Activated CD8-positive, alpha-beta memory T cell treated with anti-CD3 and anti-CD28 coated beads, Interleukin-2, amount 50 U/mL, for 48 hours (primary cell): ENCODE measurements around the gene DLX6.
"Not testable (repeated sequence)": the region's sequence is repeated elsewhere in the genome, so short reads cannot be mapped to it uniquely, and the experiment has no call there.

Experiments used
- DNase-seq: peaks from one replicate; pipeline ENCODE4 v3.0.0-alpha.2; 2020

DLX6 gene

DNA sequence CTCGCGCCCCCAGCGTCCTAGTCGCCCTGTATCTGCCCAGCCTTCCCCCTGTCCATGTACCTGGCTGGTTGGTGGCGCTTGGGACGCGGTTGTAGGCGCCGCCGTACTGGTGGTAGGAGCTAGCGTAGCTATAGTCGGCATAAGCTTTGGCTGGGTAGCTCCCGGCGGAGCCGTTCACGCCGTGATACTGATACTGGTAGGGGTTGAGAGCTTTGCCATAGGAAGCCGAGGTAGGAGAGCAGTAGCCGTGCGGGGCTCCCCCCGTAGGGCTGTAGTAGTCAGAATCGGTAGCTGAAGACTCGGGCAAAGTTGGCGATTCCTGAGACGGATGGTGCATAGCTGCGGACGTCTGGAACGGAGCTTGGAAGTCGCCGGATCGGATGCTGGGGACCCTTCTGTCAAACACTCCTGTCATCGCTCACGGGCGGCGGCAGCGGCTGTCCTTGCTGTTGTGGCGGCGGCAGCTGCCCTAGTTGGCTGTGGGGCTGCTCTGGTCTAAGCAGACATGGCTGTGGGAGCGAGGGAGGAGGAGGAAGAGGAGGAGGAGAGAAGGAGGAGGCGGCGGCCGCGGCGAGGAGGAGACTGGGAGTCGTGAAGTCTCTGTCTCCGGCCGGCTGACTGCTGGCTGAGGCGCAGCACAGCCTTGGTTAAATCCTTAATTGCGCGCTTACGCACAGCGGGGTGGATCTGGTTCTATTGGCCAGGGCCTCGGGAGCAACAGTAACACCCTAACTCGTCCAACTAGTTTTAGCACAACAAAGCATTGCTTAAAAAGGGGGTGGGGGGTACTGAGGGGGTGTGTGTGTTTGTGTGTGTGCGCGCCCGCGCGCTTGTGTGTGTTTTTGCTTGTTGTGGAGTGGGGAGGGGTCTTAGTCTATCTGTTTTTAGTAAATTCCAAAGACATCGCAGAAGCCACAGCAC, 19.1 kb downstream of the DLX6 start, which contains the start of gene DLX5:
TSS of gene DLX5 (minus strand) at position 623 of the 921 bp plus-strand sequence. CDS start at position 415, 208 bp downstream.
- DNase-seq, result peak; percentile 64

- no peak for DNase-seq
Measured at GRCh38 chr7:97025130-97025499, 19.8 kb downstream of the DLX6 start.

GRCh38 chr7:97025983-97026714, 20.8 kb downstream of the DLX6 start:
- DNase-seq, result peak; percentile 60

DNA sequence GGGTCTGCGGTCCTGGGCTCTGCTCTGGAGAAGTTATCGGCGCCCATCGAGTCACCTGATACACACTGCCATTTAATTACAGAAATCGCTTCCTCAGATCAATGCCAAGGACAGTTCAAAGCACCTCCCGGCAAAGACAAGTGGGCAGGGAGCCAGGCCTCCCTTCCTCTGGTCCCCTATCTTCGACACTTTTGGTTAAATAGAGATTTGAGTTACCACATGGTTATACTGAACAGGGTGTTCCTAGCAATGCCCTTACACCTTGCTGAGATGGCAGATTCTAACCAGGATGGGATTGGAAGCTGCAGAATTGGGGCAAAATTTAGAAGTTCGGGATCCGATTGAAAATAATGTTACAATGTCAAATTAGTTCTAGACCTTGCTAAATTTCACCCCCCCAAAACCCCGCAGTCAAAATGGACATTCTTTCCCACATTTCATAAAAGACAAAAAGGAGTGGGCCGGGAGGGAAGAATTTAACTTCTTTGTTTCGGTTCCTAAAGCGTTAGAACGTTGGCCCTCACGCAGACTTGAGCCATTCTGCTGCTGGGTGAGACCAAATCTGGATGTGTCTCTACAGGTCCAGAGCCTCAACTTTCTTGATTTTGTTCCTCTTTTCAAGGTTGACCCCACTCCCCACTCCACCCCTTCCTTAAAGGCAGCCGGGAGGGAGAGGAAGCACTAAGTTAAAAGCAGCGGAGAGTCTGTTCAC, 21.5 kb downstream of the DLX6 start:
- DNase-seq, result no peak

- DNase-seq, result peak; percentile 80
Measured at GRCh38 chr7:97027427-97028234, 22.3 kb downstream of the DLX6 start.

DNA sequence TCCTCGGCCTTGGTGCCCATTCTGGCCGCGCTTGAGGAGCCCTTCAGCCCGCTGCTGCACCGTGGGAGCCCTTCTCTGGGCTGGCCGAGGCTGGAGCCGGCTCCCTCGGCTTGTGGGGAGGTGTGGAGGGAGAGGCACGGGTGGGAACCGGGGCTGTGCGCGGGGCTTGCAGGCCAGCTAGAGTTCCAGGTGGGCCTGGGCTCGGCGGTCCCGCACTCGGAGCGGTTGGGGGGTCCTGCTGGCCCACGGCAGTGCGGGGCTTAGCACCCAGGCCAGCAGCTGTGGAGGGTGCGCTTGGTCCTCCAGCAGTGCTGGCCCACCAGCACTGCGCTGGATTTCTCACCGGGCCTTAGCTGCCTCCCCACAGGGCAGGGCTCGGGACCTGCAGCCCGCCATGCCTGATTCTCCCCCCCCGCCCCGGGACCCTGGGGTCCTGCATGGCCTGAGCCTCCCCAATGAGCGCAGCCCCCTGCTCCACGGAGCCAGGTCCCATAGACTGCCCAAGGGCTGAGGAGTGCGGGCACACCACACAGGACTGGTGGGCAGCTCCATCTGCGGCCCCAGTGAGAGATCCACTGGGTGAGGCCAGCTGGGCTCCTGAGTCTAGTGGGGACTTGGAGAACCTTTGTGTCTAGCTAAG, 29.0 kb downstream of the DLX6 start:
- not testable (repeated sequence) for DNase-seq

GRCh38 chr7:97039374-97040065, 34.2 kb downstream of the DLX6 start:
- DNase-seq, result no peak

DNA sequence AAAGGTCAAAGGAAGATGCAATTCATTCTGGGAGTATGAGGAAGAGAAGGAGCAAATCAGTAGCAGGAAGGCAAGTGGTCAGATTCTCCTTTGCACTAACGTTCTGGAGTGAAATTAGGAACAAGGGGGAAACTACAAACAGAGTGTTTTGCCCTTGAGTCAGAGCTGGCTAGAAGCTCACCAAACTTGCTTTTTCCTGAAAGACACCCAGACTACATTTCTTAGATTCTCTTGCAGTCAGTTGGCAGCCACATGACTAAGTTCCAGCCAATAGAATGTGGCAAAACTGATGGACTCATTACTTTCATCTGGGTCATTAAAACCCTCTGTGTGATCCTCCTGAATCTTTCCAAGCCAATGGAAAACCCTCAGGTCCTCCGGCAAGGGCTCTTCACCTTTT, 37.9 kb downstream of the DLX6 start:
- DNase-seq, result no peak
